Breast epithelium (tissue), 3 donors: ENCODE results near the gene LIPC.

Source experiments
- CTCF ChIP-seq, 3 donors: fragments of 450-650 bp; IDR thresholded peaks; one replicate each; pipeline ENCODE4 v1.5.1; 2016 to 2017; ENCODE audit warnings: antibody characterized with exemption in 3 of 3, mild to moderate bottlenecking in 3 of 3, moderate library complexity in 3 of 3
- POLR2A ChIP-seq: fragments of 450-650 bp; IDR thresholded peaks from one replicate; pipeline ENCODE4 v1.6.1; 2016; ENCODE audit warnings: antibody characterized with exemption, mild to moderate bottlenecking, moderate library complexity
- POLR2AphosphoS5 ChIP-seq, 3 donors: sonication (generic); formaldehyde crosslinking; IDR thresholded peaks; one replicate each; pipeline ENCODE4 v1.6.1; 2017; ENCODE audit warnings: antibody characterized with exemption in 3 of 3

DNA sequence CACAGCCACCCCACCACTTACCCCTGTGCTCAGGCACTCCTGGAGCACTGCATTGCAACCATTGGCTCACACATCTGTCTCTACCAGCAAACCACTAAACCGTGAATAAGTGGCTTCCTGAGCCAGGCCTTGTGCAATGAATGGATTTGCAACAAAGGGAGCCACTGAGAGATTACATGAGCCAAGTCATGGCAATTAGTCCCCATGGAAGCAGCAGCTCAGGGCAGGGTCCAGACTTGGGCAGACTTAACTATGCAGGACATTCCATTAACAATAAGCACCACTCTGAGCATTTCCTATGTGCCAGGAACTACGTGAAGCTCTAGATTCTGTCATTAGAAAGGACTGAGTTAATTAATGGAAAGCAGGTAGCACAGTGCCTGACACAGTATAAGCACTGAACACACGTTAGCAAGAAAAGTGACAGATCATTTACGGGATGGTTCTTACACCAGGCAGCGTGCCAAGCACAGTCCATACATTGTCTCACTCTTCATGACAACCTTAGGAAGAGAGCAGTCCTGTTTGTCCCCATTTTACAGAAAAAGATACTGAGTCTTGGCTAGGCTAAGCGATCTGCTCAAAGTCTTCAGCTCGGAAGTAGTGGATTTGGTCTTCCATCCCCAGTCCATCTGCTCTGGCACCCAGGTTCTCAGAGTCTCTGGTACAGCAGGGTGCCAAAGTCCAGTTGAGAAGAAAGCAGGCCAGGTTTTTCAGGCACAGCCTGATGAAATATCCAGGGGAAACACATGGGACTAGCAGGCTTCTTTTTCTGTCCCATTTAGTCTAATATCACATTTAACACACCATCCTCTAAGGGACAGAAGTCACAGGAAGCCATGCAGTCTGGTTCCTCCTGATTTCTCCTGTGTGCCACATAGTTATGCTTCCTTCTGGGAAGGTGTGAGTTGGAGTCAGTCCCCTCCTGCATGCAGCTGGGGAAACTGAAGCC lies 44.1 kb downstream of the LIPC start:
- TF ChIP-seq CTCF (IDR thresholded peaks at IDR 0.05) (no peak), POLR2A (no peak), POLR2AphosphoS5 (IDR thresholded peaks at IDR 0.05) (peak in 1 of 3 donors; percentile 35)
